NCI-H1436 (cell line): ENCODE results near the gene SRGAP3.

Experiments used
- DNase-seq: peaks from one replicate; lab custom pipeline; 2025; lab: John Stamatoyannopoulos, UW

The SRGAP3 gene

DNA sequence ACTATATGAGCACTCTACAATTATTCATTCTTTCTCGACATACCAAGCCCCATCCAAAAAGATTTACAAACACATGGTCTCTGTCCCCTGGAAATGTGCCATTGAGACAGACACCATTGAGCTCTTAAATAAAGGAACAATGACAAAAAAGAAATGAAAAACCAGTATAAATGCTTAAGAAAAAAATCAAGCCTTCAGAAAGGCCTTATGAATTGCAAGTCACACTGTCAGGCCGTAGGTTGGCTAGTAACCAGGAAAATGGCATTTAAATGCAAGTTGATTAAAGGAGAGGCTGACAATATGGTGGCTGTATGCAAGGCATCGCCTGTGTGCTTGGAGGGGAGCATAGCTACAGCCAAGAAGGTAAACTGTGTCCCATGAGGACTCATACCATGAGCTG, 49.7 kb downstream of the SRGAP3 start:
- no peak for DNase-seq

- DNase-seq, result no peak
These were observed 50.5 kb downstream of the SRGAP3 start for GRCh38 chr3:9198899-9199335.

- DNase-seq, result no peak
These were observed 51.2 kb downstream of the SRGAP3 start for GRCh38 chr3:9198261-9198660.

GRCh38 chr3:9196020-9196419, 53.4 kb downstream of the SRGAP3 start:
- DNase-seq, result no peak

DNA sequence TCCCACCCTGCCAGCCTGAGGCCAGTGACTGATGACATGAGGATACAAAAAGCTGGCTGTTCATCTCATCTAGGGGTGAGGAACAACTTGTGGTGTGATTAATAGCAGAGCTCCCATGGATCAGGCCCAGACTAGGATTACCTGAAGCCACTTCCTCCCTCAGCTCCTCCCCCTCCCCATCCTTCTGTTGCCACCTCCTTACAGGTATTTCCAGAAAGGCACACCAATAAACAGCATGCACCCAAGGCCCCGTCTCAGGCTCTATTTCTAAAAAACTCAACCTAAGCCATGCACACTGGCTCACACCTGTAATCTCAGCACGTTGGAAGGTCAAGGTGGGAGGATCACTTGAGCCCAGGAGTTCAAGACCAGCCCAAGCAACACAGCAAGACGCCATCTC, 54.1 kb downstream of the SRGAP3 start:
- DNase-seq, result no peak

- DNase-seq, result no peak
These were observed 54.8 kb downstream of the SRGAP3 start for GRCh38 chr3:9194509-9195184.

GRCh38 chr3:9193633-9194195, 55.7 kb downstream of the SRGAP3 start:
- DNase-seq, result no peak

GRCh38 chr3:9193211-9193610, 56.2 kb downstream of the SRGAP3 start:
- no peak for DNase-seq

- no peak for DNase-seq
These were observed 57.0 kb downstream of the SRGAP3 start for GRCh38 chr3:9192248-9193025.

- DNase-seq, result no peak
These were observed 59.2 kb downstream of the SRGAP3 start for GRCh38 chr3:9190276-9190675.

DNA sequence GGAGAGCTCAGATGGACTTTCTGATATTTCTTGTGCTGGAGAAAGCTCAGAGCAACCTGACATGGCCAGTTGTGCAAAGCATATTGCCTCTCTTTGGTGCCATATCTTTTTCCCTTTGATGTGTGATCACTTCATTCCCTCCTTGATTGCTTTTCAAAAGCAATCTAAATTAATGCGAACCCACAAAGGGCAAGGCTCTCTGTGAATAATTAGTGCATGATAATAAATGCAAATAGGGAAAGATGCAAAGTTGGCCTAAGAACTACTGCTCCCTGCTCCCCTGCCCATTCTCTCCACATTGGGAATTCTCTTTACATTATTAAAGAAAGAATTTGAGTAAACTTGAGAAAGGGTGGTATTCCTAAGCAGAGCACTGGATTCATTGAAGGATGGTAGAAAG, 60.9 kb downstream of the SRGAP3 start:
- no peak for DNase-seq

DNA sequence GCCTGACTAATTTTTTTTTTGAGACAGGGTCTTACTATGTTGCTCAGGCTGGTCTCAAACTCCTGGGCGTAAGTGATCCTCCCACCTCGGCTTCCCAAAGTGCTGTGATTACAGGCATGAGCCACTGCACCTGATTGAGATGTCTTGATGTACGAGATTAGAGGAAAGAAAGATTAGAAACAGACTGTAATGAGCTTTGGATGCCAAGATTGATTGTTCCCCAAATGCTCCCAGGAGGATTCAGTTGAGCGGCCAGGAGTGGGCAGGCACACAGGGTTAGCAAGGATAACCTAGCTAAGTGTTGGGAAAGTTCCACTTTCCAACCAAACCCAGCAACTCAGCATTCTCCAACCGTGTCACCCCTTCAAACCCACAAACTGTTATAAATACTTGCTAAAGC, 63.7 kb downstream of the SRGAP3 start:
- no peak for DNase-seq

DNA sequence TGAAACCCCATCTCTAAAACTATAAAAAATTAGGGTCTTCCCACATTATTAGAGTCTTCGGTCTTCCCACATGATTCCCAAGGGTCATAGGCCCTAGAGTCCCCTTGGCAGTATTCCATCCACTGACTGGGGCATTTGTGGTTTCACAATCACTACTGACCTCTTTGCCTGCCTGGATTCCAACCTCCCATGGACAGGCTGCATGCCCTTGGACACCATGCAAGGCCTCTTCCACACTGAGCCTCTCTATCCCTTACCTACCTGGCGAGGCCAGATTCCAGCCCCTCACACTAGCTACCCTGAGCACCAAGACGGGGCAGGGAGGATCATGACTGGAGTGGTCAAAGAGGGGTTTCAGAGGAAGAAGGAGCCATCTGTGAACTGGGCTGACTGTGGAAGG, 64.4 kb downstream of the SRGAP3 start:
- no peak for DNase-seq

- DNase-seq, result no peak
These were observed 65.0 kb downstream of the SRGAP3 start for GRCh38 chr3:9184461-9184835.

- DNase-seq, result no peak
These were observed 65.5 kb downstream of the SRGAP3 start for GRCh38 chr3:9183811-9184460.

DNA sequence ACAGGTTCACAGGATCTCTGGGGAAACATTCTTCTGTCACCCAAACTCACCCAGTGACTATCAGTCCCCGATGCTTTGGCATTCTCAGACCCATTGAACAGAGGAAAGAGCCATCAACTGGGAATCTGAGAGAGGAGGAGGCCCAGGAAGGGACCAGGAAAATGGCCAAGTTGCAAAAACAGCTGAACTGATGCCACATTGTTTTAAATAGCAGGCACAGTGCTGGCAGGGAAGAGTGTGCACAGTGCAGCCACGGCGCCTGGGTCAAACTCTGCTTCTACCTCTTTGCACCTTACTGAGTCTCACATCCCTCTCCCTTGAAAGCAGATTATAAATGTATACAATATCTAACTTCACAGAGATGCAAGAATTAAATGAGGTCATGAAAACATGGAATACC, 66.4 kb downstream of the SRGAP3 start:
- DNase-seq, result no peak

DNA sequence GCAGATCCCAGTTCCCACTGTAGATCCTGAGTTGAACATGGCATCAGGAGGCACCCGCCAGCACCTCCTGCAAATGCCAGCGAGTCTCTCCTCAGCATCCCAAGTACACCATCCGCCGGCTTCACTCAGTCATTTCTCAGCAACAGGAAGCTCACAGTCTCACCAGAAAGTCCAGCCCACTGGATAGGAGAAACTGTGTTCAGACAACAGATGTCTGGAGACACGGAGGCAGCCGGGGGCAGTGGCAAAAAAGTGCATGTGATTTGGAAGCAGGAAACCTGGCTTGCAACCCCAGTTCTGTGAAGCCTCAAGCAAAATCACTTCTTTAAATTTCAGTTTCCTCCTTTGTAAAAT, 68.7 kb downstream of the SRGAP3 start:
- no peak for DNase-seq

- no peak for DNase-seq
These were observed 69.4 kb downstream of the SRGAP3 start for GRCh38 chr3:9179826-9180763.

DNA sequence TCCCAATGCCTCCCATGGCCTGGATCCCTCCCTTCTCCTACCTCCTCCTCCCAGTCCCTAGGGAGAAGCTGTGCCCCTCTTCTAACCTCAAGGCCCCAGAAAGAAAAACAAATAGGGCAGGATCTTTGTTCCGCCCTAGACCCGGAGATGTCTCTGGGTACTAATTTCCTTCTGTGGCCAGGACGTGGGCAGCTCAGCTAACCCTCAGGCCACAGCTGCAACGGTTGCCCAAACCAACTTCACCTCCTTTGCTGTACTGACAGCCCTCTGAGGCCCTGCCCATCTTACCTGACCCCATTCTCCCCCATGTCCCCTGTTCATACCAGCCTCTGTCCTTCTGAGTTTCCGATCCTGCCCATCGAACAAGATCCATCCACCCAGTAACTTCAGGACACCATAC, 70.7 kb downstream of the SRGAP3 start:
- no peak for DNase-seq

GRCh38 chr3:9175421-9175820, 74.0 kb downstream of the SRGAP3 start:
- DNase-seq, result no peak

- DNase-seq, result no peak
These were observed 76.0 kb downstream of the SRGAP3 start for GRCh38 chr3:9173445-9173844.

GRCh38 chr3:9172851-9173321, 76.6 kb downstream of the SRGAP3 start:
- DNase-seq, result no peak
